LNCAP (cell line): ENCODE measurements around the gene SLC9C2.

Experiments
- CTCF ChIP-seq: fragments of 450-650 bp; IDR thresholded peaks from 2 replicates; pipeline ENCODE4 v1.5.1; 2017; ENCODE audit warnings: mild to moderate bottlenecking

The SLC9C2 gene

DNA sequence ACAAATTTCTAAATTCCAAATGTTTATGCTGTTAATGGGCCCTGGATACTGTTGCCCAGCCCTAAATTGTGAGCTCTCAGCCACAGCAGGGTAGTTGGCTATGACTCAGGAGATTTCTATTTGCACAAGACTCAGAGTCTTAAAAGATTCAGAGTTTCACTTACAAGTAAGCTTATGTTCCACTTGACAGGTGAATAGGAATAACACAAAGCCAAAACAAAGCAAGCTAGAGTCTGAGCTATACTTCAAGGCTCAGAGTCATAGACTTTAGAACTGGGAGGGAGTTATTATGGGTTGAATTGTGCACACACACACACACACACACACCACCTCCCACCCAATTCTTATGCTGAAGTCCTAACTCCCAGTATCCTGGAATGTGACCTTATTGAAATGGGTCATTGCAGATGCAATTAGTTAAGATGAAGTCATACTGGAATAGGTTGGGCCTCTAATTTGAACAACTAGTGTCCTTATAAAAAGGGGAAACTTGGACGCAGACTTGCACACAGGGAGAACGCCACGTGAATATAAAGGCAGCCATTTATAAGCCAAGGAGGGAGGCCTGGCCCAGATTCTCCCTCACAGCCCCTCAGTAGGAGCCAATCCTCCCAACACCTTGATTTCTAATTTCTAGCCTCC, 95.5 kb downstream of the SLC9C2 start:
- no peak for TF ChIP-seq CTCF

DNA sequence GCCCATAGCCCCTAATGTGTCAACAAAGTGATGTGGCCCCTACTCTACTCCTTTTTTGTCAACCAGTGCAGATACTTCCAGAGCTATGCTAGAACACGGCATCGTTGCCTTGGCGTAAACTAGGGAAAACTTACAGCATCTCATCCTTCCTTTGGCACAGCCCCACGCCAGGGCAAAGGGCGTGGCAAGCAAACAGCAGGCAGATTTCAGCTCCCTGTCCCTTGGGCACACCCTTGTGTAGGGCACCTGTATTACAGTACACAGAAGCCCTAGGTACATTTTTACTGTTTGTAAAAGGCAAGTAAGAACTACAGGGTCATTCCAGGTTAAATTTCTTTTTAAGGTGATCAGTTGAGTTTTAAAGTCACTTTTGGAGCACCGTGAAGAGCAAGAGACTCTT, 96.4 kb downstream of the SLC9C2 start:
- peak; percentile 71 for TF ChIP-seq CTCF

DNA sequence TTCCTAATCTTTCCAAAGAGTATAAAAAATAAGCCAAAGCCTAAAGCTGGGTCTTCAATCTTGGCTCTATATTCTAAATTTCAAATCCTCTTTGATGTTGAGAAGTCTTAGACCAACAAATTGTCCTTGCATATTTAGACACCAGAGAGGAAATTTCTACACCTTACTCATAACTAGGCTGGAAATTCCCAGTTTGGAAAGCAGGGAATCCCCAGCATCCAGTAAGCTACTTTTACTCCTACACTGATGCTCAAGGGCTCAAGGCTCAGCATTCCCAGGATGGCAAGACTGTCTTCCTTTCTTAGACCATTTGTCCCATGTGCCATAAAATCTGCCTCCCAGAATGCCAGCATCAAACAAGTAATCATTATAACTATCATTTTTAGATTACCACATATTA, 97.5 kb downstream of the SLC9C2 start:
- TF ChIP-seq CTCF = no peak

DNA sequence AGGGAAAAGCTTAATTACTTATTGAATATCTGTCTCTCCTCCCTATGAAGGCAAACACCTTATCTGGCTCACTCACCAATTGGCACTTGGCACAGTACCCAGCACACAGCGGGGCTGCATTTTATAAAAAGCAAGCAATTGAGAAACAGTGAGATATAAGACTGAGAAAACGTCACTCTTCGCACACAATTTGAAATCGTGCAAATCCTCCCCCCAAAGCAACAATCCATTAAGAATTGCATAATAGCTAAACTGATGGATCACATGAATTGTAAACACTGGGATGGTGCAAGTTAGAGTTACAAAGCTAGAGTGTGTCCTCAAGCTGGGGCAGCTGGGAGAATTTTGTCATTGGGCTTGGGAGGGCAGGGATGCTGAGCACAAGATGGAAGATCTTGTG, 98.6 kb downstream of the SLC9C2 start:
- no peak for TF ChIP-seq CTCF

GRCh38 chr1:173503391-173503790, 99.5 kb downstream of the SLC9C2 start:
- TF ChIP-seq CTCF = no peak

DNA sequence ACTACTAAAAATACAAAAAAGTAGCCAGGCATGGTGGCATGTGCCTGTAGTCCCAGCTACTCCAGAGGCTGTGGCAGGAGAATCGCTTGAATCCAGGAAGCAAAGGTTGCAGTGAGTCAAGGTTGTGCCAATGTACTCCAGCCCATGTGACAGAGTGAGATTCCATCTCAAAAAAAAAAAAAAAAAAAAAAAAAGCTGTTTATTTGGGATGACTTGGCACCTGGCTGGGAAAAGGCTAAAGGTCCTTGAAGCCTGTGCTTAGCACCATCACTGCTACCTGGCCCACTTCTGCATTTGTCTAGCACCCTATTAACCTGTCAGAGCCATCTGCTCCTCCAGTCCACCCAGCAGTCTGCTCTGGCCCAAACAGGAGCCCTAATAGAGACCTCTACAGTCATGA, 100.8 kb downstream of the SLC9C2 start:
- no peak for TF ChIP-seq CTCF

DNA sequence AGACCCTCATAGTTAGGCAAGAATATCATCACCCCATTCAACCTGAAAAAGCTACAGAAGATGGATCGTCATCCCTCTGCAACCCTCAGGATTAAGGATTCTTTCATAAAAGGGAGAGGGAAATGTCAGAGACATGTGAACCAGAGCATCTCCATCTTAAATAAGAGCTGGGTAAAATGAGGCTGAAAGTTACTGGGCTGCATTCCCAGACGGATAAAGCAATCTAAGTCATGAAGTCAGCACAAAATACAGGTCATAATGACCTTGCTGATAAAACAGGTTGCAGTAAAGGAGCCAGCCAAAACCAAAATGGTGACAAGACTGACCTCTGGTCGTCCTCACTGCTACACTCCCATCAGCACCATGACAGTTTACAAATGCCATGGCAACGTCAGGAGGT, 103.1 kb downstream of the SLC9C2 start:
- TF ChIP-seq CTCF = no peak

DNA sequence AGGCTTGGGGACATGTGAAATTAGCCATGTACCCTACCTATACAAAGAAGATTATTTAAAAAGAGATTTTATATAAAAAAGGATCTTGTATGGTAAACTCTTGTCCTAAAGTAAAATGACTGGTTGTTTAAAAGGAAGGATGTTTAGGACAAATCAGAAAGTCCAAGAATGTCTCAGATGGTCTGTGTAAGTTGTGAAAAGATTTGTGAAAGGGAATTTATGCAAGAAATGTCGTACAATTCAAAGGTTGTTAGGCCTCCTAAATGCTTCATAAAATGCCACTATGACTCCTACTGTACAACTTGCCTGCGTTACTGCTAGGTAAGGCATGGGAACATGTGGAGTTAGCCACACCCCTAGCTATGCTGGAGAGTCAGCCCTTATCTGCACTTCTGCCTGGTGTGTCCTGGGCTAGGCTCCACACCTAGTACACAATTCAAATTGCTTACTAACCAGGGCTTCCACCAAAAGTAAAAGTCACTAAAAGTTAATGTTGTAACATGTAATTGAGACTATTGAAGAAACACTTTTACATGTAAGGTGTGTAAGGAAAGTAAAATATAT, 106.0 kb downstream of the SLC9C2 start:
- no peak for TF ChIP-seq CTCF
